ENCODE data around the gene ENDOV.

The ENDOV gene

GRCh38 chr17:80449930-80450576 lies 35.1 kb downstream of the ENDOV start:
- no peak for DNase-seq (ENCODE audit: low spot score)

- no peak for DNase-seq (ENCODE audit: low spot score)
Measured at GRCh38 chr17:80451104-80451775, 36.3 kb downstream of the ENDOV start.

GRCh38 chr17:80452173-80452915 lies 37.4 kb downstream of the ENDOV start:
- DNase-seq (ENCODE audit: low spot score) = no peak

GRCh38 chr17:80453126-80453997 lies 38.4 kb downstream of the ENDOV start:
- no peak for DNase-seq (ENCODE audit: low spot score)

- DNase-seq (ENCODE audit: low spot score) = no peak
Measured at GRCh38 chr17:80453998-80454556, 39.1 kb downstream of the ENDOV start.

GRCh38 chr17:80454557-80455335 lies 39.8 kb downstream of the ENDOV start:
- DNase-seq (ENCODE audit: low spot score) = peak; percentile 98

- peak; percentile 39 for DNase-seq (ENCODE audit: low spot score)
Measured at GRCh38 chr17:80455336-80455710, 40.4 kb downstream of the ENDOV start.

- DNase-seq (ENCODE audit: low spot score) = no peak
Measured at GRCh38 chr17:80455784-80456183, 40.8 kb downstream of the ENDOV start.

- no peak for DNase-seq (ENCODE audit: low spot score)
Measured at GRCh38 chr17:80456465-80457235, 41.7 kb downstream of the ENDOV start.

GRCh38 chr17:80457236-80457856 lies 42.4 kb downstream of the ENDOV start:
- DNase-seq (ENCODE audit: low spot score) = no peak

GRCh38 chr17:80458016-80458415 lies 43.0 kb downstream of the ENDOV start:
- DNase-seq (ENCODE audit: low spot score) = no peak

GRCh38 chr17:80459234-80459633 lies 44.3 kb downstream of the ENDOV start:
- DNase-seq (ENCODE audit: low spot score) = no peak

GRCh38 chr17:80460429-80460834 lies 45.5 kb downstream of the ENDOV start:
- DNase-seq (ENCODE audit: low spot score) = no peak

- no peak for DNase-seq (ENCODE audit: low spot score)
Measured at GRCh38 chr17:80461528-80462160, 46.7 kb downstream of the ENDOV start.

- DNase-seq (ENCODE audit: low spot score) = no peak
Measured at GRCh38 chr17:80463784-80464400, 48.9 kb downstream of the ENDOV start.

GRCh38 chr17:80464486-80464885 lies 49.5 kb downstream of the ENDOV start:
- DNase-seq (ENCODE audit: low spot score) = no peak

GRCh38 chr17:80465327-80465974 lies 50.5 kb downstream of the ENDOV start:
- no peak for DNase-seq (ENCODE audit: low spot score)

GRCh38 chr17:80466188-80466705 lies 51.3 kb downstream of the ENDOV start:
- no peak for DNase-seq (ENCODE audit: low spot score)
